Subcutaneous adipose tissue (tissue), 4 donors: ENCODE data around the gene GIGYF2. TPM values are rescaled to one million over a fixed set of nuclear protein-coding genes. Genes with fewer than 3 reads are reported as not detected.

Source experiments
- total RNA-seq, 4 donors: library from RNA; depleted of rRNA; stranded (reverse); fragments of >200 nt; gene quantifications; one replicate each; pipeline ENCODE4 v1.1.0, GENCODE V29; 2016
- TF ChIP-seq, protein P1 (sequence below): fragments of 450-650 bp; IDR thresholded peaks from one replicate; pipeline ENCODE4 v1.5.1; 2016; ENCODE audit warnings: low read depth, mild to moderate bottlenecking, control low read depth, antibody characterized with exemption, moderate library complexity

Gene GIGYF2
- total RNA-seq, 4 donors from 2014 or later = 73.8 to 90.4 (median 82.6) TPM

DNA sequence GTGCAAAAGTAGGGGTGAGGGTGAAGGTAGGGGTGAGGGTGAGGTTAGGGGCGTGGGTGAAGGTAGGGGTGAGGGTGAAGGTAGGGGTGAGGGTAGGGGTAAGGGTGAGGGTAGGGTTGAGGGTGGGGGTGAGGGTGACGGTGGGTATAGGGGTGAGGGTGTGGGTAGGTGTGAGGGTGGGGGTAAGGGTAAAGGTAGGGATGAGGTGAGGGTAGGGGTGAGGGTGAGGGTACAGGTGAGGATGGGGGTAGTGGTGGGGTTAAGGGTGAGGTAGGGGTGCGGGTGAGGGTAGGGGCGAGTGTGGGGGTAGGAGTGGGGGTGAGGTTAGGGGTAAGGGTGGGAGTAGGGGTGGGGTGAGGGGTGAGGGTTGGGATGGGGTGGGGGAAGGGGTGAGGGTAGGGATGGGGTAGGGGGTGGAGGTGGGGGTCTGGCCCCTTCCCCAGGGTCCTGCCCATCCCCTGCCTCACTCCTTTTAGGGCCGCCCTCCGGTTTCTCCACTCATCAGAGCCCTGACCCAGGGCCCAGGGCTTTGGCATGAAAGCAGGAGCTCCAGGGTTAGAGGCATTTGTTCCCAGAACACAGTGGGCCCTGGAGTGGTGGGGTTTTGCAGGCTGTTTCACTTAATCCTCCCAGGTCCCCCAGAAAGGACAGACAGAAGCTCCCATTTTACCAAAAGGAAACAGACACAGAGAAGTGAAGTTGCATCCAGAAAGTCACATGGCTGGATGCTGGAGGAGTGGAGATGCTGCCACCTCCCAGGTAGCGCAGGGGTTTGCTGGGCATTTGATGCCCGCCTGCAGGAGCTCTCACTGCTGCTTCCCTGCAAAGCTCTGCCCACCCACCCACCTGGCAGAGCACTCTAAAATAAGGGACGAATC lies 199.8 kb downstream of the GIGYF2 start:
- TF ChIP-seq, protein P1, sequence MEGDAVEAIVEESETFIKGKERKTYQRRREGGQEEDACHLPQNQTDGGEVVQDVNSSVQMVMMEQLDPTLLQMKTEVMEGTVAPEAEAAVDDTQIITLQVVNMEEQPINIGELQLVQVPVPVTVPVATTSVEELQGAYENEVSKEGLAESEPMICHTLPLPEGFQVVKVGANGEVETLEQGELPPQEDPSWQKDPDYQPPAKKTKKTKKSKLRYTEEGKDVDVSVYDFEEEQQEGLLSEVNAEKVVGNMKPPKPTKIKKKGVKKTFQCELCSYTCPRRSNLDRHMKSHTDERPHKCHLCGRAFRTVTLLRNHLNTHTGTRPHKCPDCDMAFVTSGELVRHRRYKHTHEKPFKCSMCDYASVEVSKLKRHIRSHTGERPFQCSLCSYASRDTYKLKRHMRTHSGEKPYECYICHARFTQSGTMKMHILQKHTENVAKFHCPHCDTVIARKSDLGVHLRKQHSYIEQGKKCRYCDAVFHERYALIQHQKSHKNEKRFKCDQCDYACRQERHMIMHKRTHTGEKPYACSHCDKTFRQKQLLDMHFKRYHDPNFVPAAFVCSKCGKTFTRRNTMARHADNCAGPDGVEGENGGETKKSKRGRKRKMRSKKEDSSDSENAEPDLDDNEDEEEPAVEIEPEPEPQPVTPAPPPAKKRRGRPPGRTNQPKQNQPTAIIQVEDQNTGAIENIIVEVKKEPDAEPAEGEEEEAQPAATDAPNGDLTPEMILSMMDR = no peak

DNA sequence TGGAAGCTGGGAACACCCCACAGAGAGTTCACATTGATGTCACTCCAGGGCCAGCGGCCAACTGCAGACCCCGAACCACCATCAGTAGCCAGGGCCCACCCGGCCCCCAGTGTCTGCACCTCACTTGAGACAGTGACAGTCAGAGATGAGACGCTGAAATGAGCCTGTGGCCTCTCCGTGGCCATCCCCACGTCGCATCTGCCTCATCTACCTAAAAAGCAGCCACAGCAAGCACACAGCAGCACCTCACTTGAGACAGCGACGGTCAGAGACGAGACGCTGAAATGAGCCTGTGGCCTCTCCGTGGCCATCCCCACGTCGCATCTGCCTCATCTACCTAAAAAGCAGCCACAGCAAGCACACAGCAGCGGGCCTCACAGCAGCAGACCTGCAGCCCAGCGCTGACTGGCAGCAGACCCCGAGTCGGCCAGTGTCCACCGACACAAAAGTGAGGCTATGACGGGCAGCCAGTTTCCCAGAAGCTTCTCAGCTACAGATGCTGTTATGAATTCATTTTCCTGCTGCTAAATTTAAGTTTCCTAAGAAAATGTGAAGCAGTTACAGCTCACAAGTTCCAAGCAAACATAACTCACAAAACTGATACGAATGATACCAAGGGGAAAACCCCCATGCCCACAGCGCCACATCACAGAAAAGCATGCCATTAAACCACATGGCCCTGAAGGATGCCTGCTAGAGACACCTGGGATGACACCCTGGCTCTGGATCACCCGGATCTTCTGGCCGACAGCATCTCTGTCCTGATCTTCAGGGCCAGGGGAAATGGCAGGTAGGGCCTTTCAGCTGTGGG lies 200.7 kb downstream of the GIGYF2 start:
- TF ChIP-seq, protein P1 = no peak

DNA sequence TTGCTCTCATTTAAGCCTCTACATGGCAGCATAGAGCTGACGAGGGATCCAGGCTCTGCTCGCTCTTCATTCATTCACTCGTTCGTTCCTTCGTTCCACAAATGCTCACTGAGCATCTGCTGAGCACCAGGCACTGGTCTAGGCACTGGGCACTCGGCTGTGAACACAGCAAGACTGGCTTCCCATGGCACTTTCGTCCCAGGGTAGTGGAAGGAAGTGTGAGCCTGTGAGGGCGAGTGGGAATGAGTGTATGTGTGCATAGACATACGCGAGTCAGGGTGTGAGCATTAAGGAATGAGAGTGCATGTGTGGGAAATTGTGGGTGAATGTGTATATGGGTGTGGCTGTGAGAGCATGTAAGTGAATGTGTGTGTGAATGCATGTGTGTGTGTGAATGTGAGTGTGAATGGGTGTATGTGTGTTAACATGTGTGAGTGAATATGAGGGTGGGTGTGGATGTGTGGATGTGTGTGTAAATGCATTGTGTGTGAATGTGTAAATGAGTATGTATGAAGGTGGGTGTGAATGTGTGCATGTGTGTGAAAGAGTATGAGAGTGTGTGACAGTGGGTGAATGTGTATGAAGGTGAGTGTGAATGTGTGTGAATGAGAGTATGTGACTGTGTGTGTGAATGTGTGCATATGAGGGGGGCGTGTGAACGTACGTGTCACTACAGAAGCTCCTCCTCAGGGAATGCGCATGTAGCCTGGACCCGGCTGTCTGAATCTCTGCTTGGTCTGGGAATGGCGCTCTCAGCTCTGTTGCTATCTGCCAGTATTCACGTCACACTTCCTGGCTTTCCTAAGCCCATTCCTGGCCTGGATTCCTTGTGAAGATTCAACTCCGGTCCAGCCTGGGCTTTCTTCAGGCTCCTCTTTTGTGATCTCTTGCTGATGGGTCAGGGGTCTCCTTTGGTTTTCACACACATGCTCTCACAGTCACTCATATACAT lies 201.7 kb downstream of the GIGYF2 start:
- TF ChIP-seq, protein P1 = no peak

DNA sequence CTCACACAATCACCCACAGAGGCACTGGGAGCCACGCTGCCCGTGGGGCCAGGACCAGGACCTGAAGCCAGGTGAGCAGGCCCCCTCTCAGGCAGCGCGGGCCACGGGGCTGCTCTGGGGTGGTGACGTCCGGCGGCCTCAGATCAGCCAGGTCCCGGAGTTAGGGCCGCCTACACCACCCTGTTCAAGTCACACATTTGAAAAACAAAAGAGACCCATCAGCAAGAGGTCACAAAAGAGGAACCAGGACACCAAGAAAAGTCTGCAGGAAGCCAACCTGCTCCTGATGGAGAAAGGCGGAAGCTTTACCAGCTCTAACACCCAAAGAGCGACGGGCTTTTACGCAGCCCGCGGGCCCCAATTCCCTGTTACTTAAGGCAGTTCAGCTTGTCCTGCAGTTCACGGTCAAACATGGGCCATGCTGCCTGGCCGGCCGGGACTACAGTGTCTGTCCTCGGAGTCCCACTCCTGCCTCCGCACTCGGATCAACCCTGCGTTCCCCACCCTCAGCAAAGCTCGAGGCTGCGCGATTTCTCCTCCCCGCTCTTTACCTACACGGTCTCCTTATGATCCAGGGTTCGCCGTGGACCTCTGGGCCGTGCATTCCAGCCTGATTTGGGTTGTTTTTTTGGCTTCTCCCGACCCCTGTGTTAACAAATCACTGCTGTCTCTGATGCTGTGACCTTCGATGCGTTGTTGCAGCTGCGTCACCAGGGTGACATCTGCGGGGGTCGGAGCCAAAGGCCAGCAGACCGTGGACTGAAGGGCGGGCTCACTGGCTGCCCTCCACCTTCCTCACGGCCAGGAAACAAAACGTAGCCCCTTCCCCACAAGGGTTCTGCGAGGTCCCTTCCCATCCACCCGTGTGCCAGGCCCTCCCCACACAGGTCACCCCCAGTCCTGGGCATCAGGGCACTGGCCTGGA lies 203.9 kb downstream of the GIGYF2 start:
- TF ChIP-seq, protein P1 = no peak

DNA sequence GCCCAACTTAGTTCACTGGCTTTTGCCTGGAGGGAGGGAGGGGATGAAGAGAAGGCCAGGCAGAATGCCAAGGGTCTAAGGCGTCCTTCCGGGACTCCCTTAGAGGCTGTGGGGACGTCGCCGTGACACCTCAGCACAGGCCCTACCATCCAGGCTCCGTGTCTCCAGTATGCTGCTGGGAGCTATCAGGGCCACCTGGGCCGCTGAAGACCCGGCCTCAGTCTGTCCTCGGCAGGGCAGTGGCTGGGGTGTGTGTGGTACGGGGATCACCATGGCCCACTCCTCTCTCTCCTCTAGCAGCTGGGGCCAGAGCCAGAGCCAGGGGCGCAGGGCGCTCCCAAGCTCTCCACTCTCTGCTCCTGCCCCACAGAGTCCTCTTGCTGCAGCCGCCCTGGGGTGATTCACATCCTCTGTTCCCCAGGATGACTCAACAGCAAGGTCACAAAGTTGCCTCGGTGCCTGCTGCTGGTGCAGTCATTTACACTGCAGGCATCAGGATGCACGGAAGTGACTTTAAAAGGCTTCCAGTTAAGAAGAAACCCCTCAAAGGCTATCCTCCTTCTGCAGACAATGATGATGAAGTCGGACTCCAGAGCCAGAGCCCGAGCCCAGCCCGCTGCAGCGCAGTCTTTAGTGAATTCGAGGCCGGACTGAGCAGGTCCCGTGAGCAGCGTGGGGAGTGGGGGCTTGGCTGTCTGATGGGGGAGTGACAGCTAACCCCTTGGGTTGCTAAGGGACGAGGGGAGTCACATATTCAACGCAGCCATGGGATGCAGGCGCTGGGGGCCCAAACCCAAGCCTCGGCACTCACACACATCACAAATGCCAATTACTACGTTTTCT lies 204.8 kb downstream of the GIGYF2 start:
- TF ChIP-seq, protein P1 = no peak
